HG03064 (cell line): Measurements from ENCODE around the gene C5orf15.
A peak's percentile ranks its signal among the peaks of the same experiment; 100 is the strongest.
"Not testable (repeated sequence)": the region's sequence is repeated elsewhere in the genome, so short reads cannot be mapped to it uniquely, and the experiment has no call there.

Experiments
- ATAC-seq: cut with Tn5 transposase; IDR thresholded peaks from one replicate; pipeline ENCODE4 v1.9.1; 2021; ENCODE audit warnings: low read depth; ENCODE audit not compliant: unreplicated experiment

Gene C5orf15

GRCh38 chr5:133938929-133939328 lies 29.5 kb downstream of the C5orf15 start:
- ATAC-seq = peak; percentile 55

DNA sequence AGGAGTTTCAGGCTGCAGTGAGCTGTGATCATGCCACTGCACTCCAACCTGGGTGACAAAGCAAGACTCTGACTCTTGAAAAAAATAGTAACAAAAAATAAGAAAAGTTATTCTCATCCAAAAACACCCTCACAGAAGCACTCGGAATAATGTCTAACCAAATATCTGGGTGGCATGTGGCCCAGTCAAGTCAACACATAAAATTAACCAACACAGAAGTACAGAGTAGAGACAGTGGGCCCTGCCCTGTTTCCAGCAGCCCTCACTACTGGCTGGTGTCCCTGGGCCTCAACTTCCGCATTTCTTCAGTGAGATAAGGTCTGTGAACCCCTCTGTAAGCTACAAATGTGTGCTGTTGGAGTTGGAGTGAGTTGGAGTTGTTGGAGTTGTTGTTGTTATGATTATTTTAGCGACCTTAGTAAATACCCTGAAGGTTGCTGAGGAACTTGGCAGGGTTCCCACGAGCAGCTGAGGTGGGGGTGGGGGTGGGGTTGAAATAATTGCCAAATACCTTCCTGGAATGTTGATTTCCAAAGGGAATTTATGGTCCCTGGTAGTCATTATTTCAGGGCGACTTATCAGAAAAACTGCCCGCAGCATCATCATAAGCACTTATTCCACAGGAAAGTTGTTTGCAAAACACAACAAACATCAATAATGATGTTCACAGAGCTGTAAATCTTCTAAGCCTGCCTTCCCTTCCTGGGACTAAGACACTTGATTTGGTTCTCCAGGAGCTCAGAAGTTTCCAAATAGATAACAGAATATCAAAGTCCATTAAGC lies 30.2 kb downstream of the C5orf15 start:
- ATAC-seq = no peak

- ATAC-seq = not testable (repeated sequence)
Measured at GRCh38 chr5:133937628-133938027, 30.8 kb downstream of the C5orf15 start.

- no peak for ATAC-seq
Measured at GRCh38 chr5:133936651-133937015, 31.8 kb downstream of the C5orf15 start.

- ATAC-seq = not testable (repeated sequence)
Measured at GRCh38 chr5:133935991-133936650, 32.3 kb downstream of the C5orf15 start.

- no peak for ATAC-seq
Measured at GRCh38 chr5:133935667-133935940, 32.8 kb downstream of the C5orf15 start.

GRCh38 chr5:133934822-133935666 lies 33.4 kb downstream of the C5orf15 start:
- peak; percentile 41 for ATAC-seq

DNA sequence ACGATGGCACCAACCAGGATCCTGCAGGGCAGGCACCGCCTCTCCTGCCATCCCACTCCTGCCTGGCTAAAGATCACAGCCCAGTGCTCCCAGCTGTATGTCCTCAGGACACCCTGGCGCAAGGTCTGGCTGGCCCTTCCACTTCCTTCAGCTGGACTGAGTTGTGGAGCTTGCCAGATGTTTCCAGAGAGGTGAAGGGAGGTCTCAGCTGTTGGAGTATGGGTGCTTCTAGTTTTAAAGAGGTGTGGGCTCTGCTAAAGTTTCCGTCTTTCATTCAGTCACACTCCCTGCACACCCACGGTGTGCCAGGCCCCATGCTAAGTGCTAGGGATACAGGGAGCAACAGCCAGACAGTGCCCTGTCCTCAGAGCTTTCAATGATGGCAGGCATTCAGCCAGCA lies 34.1 kb downstream of the C5orf15 start:
- no peak for ATAC-seq

DNA sequence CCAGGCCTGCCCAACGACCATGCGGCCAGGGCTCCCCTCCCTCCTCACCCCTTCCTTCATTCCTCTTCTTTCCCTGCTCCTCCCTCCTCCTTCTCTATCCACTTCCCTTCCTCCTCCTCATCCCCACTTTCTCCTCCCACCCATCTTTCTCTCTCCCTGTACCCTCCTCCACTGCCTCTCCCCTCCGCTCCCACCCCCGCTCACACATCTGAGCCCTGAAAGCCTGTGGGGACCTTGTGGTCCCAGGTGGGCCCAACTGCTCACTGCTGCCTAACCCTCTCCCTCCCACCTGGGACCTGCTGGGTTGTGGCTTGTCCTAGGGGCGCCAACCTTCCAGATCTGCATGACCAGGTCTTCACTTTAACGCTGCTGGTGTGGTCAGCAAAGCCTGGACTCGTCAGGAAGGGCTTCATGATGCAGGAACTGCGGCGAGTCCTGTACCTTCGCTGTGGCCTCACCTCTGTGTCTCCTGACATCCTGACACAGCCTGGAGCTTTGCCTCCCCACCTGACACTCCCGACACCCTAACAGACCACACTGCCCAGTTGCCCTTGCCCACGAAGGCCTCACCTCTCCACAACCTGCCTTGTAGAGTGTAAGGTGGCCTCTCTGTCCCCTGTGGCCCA lies 34.6 kb downstream of the C5orf15 start:
- no peak for ATAC-seq

DNA sequence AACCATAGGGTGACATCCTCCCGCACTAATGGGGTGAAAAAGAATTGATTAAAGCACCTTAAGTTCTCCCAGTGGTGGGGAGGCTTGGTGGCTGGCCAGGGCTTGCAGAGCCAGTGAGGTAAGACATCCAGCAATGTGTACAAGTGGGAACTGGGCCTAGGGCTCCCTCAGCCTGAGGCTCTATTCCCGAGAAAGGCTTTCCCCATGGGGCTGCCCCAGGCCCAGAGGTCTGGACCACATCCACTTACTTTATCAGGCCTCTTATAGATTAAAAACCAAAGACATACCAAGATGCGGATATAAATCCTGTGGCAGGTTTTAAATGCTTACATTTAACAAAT lies 35.3 kb downstream of the C5orf15 start:
- ATAC-seq = no peak

GRCh38 chr5:133932441-133933168 lies 35.8 kb downstream of the C5orf15 start:
- ATAC-seq = no peak

DNA sequence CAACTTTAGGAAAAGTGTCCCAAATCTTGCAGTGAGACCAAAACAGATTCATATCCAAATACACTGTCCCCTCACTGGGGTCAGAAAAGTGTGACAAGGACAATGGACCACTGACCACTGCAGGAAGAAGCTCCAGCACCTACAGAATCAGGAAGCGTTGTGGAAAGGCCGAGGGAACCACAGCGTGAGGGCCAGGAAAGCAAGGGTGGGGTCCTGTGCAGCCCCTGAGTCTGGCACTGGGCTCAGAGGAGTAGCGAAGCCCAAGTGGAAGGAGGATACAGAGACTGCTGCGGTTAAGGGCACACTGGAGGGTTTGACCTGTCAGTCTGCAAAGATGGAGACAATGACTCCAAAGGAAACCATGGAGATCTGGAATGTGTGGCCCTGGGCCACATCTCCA lies 36.9 kb downstream of the C5orf15 start:
- ATAC-seq = no peak

GRCh38 chr5:133930813-133931090 lies 37.7 kb downstream of the C5orf15 start:
- no peak for ATAC-seq

DNA sequence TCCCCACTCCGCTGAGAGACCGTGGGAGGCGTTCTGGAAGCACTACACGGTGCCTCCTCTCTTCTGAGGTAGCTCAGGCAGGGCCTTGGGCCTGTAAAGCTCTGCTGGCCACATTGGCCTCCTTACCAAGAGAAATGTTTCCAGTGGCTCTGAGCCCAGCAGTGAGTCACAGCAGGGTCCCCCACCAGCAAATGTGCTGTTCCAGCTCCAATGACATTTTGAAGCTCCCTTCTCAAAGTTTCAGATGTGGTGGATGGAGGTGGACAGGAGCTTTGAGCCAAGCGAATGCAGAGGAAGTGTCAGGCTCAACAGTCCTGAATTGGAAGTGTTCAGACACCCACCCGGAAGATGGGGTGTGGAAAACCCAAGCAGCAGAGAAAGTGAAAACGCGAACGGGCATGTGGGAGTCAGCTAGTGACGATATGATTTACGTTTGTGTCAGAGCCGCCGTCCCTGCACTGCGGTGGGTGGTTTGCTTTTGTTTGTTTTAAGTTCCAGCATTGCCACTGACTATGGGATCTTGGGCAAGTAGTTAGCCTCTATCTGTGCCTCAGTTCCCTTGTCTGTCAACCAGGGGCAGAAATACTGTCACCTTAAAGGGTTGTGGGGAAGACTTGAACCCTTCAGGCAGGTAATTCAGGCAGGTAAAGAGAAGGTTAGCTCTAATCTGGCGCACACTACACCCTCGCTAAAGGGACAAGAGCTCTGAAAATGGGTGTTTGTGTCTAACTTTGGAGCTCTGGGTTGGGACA lies 38.2 kb downstream of the C5orf15 start:
- ATAC-seq = no peak

GRCh38 chr5:133928587-133929393 lies 39.6 kb downstream of the C5orf15 start:
- ATAC-seq = no peak

- no peak for ATAC-seq
Measured at GRCh38 chr5:133927300-133928180, 40.9 kb downstream of the C5orf15 start.

DNA sequence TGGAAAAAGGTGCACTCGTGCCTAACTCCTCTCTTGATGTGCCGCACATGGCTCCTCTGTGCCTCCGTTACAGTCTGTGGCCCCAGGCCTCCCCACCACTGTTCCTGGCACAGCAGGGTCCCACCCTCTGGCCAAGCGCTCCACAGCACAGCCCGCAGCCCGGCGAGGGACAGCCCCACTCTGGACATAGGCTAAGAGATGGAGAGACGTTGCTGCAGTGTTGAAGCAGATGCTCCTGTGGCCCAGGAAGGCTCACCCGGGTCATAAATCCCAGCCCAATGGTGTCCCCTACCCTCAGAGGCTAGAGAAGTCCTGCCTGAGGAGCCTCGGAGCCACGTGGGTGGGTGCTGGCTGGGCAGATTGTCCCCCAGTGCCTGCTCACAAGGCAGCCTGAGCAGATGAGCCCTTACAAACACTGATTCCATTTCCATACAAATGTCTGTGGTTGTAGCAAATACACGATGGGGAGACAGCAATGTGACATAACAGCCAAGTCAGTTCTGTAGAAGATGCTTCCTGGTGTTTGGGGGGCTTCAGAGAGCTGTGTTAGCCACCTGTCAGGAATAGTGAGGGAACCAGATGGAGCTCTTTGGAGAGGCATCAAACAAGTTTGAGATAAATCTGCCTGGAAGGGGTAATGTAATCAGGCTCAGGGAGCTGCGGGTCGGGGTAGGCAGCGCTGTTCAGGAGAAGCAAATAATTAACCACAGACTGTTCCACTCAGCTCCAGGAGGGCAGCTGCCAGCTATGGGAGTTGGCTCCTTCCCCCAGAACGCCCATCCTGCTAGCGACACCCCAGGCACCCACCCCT lies 41.7 kb downstream of the C5orf15 start:
- ATAC-seq = no peak
